Tibial nerve (tissue), 3 donors: ENCODE measurements around the gene YES1.

Source experiments
- POLR2A ChIP-seq, 2 donors: fragments of 450-650 bp; IDR thresholded peaks; one replicate each; pipeline ENCODE4 v1.6.1; 2017; ENCODE audit warnings: antibody characterized with exemption in 2 of 2, mild to moderate bottlenecking in 2 of 2, moderate library complexity in 2 of 2
- TF ChIP-seq, protein P1 (sequence below), 5 experiments: fragments of 200-600 bp in 3 of 5; fragments of 450-650 bp in 2 of 5; sonication (generic) in 3 of 5; IDR thresholded peaks; one replicate each; pipeline ENCODE4 v1.5.1; 2016 to 2019; ENCODE audit warnings: antibody characterized with exemption in 5 of 5, mild to moderate bottlenecking in 3 of 5, moderate library complexity in 2 of 5

DNA sequence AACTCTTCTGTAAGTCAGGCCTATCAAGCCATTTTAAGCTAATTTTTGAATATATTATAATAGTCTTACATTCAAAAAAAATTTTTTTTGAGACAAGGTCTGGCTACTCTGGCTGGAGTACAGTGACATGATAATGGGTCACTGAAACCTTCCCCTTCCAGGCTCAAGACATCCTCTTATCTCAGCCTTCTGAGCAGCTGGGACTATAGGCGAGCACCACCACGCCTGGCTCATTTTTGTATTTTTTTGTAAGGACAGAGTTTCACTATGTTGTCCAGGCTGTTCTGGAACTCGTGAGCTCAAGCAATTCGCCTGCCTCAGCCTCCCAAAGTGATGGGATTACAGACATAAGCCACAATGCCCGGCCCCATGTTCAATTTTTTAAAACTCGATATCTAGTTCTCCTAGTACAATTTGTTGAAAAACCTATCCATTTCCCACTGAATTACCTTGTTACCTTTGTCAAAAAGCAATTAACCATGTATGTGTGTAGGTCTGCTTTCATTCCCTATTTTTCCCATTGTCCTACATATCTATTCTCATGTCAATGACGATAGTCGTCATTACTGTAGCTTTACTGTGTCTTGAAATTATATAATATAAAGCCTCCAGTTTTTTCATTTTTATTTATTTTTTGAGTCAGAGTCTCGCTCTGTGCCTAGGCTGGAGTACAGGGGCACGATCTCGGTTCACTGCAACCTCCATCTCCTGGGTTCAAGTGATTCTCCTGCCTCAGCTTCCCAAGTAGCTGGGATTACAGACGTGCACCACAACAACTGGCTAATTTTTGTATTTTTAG, 44.8 kb downstream of the YES1 start:
- TF ChIP-seq POLR2A (IDR thresholded peaks at IDR 0.05), result no peak
- TF ChIP-seq, protein P1, sequence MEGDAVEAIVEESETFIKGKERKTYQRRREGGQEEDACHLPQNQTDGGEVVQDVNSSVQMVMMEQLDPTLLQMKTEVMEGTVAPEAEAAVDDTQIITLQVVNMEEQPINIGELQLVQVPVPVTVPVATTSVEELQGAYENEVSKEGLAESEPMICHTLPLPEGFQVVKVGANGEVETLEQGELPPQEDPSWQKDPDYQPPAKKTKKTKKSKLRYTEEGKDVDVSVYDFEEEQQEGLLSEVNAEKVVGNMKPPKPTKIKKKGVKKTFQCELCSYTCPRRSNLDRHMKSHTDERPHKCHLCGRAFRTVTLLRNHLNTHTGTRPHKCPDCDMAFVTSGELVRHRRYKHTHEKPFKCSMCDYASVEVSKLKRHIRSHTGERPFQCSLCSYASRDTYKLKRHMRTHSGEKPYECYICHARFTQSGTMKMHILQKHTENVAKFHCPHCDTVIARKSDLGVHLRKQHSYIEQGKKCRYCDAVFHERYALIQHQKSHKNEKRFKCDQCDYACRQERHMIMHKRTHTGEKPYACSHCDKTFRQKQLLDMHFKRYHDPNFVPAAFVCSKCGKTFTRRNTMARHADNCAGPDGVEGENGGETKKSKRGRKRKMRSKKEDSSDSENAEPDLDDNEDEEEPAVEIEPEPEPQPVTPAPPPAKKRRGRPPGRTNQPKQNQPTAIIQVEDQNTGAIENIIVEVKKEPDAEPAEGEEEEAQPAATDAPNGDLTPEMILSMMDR (IDR thresholded peaks at IDR 0.05), result no peak
